Body of pancreas (tissue), 4 donors: ENCODE results near the gene GINS1. TPM values are rescaled to one million over a fixed set of nuclear protein-coding genes. Genes with fewer than 3 reads are reported as not detected.

Experiments
- ATAC-seq: fragments of 150-250 bp; one replicate; pipeline ENCODE4 v1.9.1; 2016
- DNase-seq, 4 donors: peaks; one replicate each; pipeline ENCODE4 v3.0.0-alpha.2; 2019
- H3K27ac ChIP-seq, 4 donors: fragments of 200-600 bp; sonication (generic); 1 replicate in 3 of 4; 2 replicates in 1 of 4; pipeline versions ENCODE4 v1.5.1 to v1.6.1; 2016 to 2019; ENCODE audit warnings: mild to moderate bottlenecking in 1 of 4, mixed read lengths in 1 of 4, moderate library complexity in 1 of 4
- H3K27me3 ChIP-seq, 2 donors: fragments of 200-600 bp; sonication (generic); one replicate each; pipeline ENCODE4 v1.6.0; 2016; ENCODE audit warnings: mild to moderate bottlenecking in 1 of 2
- H3K36me3 ChIP-seq, 2 donors: fragments of 200-600 bp; sonication (generic); replicated peaks in 1 of 2; 2 replicates each; pipeline ENCODE4 v1.5.1; 2016; ENCODE audit warnings: low read depth in 2 of 2; ENCODE audit not compliant: insufficient read depth in 1 of 2
- H3K4me1 ChIP-seq: fragments of 200-600 bp; sonication (generic); one replicate; pipeline ENCODE4 v1.6.0; 2016
- H3K4me3 ChIP-seq, 2 donors: fragments of 200-600 bp; sonication (generic); 1 replicate in 1 of 2; 2 replicates in 1 of 2; pipeline ENCODE4 v1.5.1; 2016 to 2019
- H3K9me3 ChIP-seq, 3 donors: fragments of 200-600 bp; sonication (generic); 1 replicate in 2 of 3; 2 replicates in 1 of 3; pipeline ENCODE4 v1.5.1; 2016
- POLR2A ChIP-seq, 3 donors: fragments of 450-650 bp; IDR thresholded peaks; one replicate each; pipeline ENCODE4 v1.6.1; 2016; ENCODE audit warnings: antibody characterized with exemption in 3 of 3, mild to moderate bottlenecking in 2 of 3
- WGBS, 2 donors: methylation state at CpG; one replicate each; pipeline ENCODE4 v1.1.5; 2017; 5-methylcytosine and 5-hydroxymethylcytosine counted together
- intact Hi-C: fragments of 100-400 bp; cut with DNase I; formaldehyde crosslinking; loops from one replicate; pipeline ENCODE4 v1.15.1; 2023
- total RNA-seq, 2 donors: library from RNA; depleted of rRNA; stranded (reverse); fragments of >200 nt; gene quantifications; one replicate each; pipeline ENCODE4 v1.1.0, GENCODE V29; 2016
- TF ChIP-seq, protein P1 (sequence below), 7 experiments: fragments of 450-650 bp in 4 of 7; fragments of 200-600 bp in 3 of 7; sonication (generic) in 3 of 7; IDR thresholded peaks; one replicate each; pipeline ENCODE4 v1.5.1; 2016 to 2019; ENCODE audit warnings: antibody characterized with exemption in 7 of 7

GINS1 gene
- total RNA-seq, 2 donors from 2014 or later: 0.78 to 0.99 TPM

DNA sequence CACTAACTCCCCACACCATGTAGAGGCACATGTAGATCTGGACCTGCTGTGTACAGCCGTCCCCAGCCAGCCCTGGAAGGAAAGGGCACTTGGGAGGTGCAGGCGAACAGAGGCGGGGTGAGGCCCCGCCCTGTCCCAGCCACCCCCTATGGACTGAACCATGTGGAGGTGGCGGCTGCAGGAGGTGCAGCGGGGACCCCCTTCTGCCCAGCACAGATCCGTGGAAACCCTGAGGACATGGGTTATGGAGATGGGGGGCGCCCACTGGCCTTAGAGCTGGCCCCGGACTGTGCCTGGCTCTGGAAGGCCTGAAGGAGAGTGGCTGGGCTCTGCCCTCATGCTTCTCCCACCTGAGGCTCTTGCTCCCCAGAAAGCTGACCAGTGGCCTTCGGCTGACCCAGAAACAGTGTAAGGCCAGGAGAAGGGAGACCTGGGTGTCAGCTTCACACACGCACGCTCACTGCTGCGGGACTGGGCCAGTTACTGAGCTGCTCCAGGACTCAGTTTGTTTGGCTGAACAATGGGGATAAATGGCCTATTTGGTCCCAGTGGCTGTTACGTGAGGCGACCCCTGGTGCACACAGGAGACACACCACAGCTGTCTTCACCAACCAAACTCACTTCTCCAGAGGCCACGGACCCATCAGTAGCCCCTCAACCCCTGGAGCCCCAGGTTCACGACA is 87.2 kb downstream of the GINS1 start:
- DNase-seq: no peak
- Histone ChIP-seq H3K9me3 (no peaks in the 10 kb centered on the region), H3K36me3 (no peaks in the 10 kb centered on the region), H3K4me1 (no peaks in the 10 kb centered on the region), H3K27me3 (no peaks in the 10 kb centered on the region), H3K27ac (no peak overlapping the region), H3K4me3 (no peak overlapping the region)
- no peak for ATAC-seq
- intact Hi-C loops: no loop called here
- no peak for TF ChIP-seq POLR2A (IDR thresholded peaks at IDR 0.05)
- TF ChIP-seq, protein P1, sequence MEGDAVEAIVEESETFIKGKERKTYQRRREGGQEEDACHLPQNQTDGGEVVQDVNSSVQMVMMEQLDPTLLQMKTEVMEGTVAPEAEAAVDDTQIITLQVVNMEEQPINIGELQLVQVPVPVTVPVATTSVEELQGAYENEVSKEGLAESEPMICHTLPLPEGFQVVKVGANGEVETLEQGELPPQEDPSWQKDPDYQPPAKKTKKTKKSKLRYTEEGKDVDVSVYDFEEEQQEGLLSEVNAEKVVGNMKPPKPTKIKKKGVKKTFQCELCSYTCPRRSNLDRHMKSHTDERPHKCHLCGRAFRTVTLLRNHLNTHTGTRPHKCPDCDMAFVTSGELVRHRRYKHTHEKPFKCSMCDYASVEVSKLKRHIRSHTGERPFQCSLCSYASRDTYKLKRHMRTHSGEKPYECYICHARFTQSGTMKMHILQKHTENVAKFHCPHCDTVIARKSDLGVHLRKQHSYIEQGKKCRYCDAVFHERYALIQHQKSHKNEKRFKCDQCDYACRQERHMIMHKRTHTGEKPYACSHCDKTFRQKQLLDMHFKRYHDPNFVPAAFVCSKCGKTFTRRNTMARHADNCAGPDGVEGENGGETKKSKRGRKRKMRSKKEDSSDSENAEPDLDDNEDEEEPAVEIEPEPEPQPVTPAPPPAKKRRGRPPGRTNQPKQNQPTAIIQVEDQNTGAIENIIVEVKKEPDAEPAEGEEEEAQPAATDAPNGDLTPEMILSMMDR (IDR thresholded peaks at IDR 0.05): no peak
- WGBS, 2 donors: 86 to 93% methylated on average over 3 to 17 of the region's 17 CpGs

DNA sequence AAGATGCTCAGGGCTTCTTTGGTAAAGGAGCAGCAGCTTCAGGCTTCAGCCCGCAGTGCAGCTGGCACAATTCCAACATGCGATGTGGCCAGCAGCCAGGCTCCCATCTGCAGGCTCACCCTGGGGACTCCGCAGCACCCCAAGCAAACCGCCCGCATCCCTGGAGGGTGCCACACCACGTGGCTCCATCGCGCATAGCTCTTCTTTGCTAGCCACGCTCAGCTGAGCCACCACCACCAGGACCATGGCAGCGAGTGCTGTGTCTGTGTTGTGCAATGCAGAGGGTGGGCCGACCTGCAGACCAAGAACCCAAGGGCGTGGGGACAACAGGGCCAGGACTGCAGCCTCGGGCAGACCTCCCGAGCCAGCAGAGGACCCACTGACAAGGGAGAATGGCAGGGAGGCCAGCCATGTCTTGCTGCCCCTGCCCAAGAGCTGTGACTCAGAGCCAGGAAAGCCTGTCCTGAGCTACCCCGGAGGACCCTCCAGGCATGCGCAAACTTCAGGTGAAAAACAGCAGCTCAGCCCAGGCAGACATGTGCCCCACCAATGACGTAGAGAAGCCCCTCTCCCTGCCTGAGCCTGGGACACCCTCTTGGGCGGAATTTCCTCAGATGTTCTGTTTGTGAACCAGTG is 87.8 kb downstream of the GINS1 start:
- H3K9me3 ChIP-seq: no peaks in the 10 kb centered on the region
- 83 to 93% methylated on average over 7 to 18 of the region's 18 CpGs for WGBS, 2 donors
- H3K27ac ChIP-seq: no peak overlapping the region
- DNase-seq: peak in 1 of 4 donors; percentile 19
- no peak overlapping the region for H3K4me3 ChIP-seq
- no peaks in the 10 kb centered on the region for H3K4me1 ChIP-seq
- no peaks in the 10 kb centered on the region for H3K27me3 ChIP-seq
- H3K36me3 ChIP-seq: no peaks in the 10 kb centered on the region
- TF ChIP-seq, protein P1 (IDR thresholded peaks at IDR 0.05): no peak
- no peak for TF ChIP-seq POLR2A (IDR thresholded peaks at IDR 0.05)
- intact Hi-C loops: no loop called here
- ATAC-seq: no peak

DNA sequence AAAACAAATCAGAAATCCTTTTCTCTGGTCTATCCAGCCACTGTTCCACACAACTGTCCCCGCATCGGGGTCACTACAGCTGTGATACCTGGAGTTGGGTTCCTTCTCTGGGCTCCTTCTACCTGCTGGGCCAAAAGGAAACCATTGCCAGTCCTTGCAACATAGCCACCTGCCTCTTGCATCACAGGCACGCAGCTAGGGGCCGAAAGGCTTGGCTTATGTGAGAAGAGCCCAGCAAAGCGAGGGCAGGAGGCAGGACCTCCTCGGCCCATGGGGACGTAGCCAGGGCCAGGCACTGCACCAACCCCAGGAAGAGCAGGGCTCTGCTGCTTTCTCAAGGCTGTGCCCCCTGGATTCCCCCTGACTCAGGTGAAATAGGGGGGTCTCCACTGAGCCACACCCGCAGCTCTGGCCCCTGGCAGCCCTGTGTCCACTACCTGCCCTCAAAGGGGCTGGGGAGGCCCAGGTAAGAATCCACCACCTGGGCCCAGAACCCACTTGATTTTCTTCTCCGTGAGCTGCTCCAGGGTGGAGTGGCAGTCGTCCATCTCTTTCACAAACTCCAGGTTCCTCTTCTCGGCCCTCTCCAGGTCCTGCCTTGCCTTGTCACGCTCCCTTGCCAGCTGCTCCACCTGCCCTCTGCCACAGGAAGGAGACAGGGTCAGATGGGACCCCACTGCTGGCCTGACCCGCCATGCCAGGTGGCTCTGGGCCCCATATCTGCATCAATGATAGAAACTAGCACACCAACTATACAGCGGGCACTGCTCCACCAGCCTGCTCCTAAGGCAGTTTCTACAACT is 88.9 kb downstream of the GINS1 start:
- H3K4me3 ChIP-seq: no peak overlapping the region

DNA sequence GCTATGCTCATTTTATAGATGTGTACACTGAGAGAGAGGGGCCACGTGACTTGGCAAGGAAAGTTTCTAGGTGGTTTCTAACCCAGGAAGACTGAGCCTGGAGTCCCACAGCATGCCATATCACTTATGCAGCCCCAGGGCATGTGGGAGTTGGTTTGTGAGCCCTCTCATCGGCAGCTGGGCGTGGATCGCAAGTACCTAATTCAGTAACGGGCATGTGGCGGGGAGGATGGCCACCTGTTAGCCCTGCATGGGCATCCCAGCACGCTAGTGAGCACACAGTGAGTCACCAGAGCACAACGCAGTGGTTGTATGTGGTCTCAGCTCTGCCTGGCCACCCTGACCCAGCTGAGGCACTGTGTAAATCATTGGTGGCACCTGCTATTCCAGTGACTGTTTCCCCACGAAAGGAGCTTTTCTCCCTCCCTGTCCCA is 89.5 kb downstream of the GINS1 start:
- Histone ChIP-seq H3K4me1 (no peaks in the 10 kb centered on the region), H3K27me3 (no peaks in the 10 kb centered on the region), H3K27ac (no peak overlapping the region), H3K36me3 (no peaks in the 10 kb centered on the region), H3K4me3 (no peak overlapping the region), H3K9me3 (no peaks in the 10 kb centered on the region)
- WGBS, 2 donors: 46 to 75% methylated on average over 2 to 9 of the region's 9 CpGs
- ATAC-seq (no peak), DNase-seq (peak in 1 of 4 donors; percentile 41)
- intact Hi-C loops: no loop called here
- TF ChIP-seq POLR2A (IDR thresholded peaks at IDR 0.05): no peak
- TF ChIP-seq, protein P1 (IDR thresholded peaks at IDR 0.05): no peak

More for the DNA sequence above, 88.9 kb downstream of the GINS1 start:
- Histone ChIP-seq H3K27me3 (no peaks in the 10 kb centered on the region), H3K9me3 (no peaks in the 10 kb centered on the region), H3K4me1 (no peaks in the 10 kb centered on the region), H3K27ac (no peak overlapping the region), H3K36me3 (no peaks in the 10 kb centered on the region)
- ATAC-seq: no peak
- intact Hi-C loops: no loop called here
- TF ChIP-seq, protein P1 (IDR thresholded peaks at IDR 0.05): no peak
- TF ChIP-seq POLR2A (IDR thresholded peaks at IDR 0.05): no peak
- DNase-seq: no peak
- 87 to 95% methylated on average over 11 to 13 of the region's 14 CpGs for WGBS, 2 donors
